Stimulated activated CD4-positive, alpha-beta T cell treated with anti-CD3 and anti-CD28 coated beads, Interleukin-1b, Interleukin-23, amount 100 ng/mL, for 24 hours (primary cell): Measurements from ENCODE around the gene SH3BGRL2.

Experiments used
- DNase-seq, 4 experiments: peaks; one replicate each; pipeline ENCODE4 v3.0.0-alpha.2; 2020; ENCODE audit warnings: low read depth in 4 of 4, low spot score in 1 of 4

SH3BGRL2 gene

DNA sequence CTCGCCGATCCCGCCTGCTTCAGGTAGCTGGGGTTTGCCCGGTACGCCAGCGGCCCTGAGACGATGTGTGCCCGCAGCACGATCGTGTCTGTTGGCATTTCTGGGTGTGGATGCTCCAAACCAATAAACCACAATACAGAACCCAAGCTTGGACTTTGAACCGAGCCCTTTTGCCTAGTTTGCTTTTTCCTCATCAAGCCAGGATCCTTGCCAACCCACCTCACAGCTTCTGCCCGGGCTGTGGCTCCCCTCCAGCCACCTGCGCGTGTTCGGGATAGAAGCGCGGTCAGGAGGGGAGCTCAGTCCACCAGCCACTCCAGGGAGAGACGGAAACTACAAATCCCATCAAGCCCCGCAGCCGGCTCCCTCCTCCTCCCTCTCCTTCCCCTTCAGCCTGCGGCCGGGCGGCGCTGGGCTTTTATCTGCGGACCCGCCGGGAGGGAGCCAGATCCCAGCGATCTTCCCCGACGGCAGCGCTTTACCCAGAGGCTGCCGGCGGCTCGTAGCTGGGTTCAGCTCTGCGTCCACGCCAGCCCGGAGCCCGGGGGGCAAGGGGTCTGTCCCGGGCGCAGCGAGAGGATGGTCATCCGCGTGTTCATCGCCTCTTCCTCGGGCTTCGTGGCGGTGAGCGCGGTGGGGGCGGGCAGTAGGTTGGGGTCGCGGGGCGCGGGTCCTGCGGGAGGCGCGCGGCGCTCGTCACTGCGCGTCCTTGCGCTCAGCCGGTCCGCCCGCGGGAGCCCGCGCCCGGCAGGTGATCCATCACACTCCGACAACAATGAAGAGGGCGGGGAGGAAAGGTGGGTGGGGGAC, at the start of gene SH3BGRL2:
Gene SH3BGRL2, plus strand, starts transcription at position 447 of the 810 bp plus-strand sequence. Its CDS starts 133 bp downstream, at position 580.
- DNase-seq = peak in 2 of 4 experiments; percentile 4 to 7

DNA sequence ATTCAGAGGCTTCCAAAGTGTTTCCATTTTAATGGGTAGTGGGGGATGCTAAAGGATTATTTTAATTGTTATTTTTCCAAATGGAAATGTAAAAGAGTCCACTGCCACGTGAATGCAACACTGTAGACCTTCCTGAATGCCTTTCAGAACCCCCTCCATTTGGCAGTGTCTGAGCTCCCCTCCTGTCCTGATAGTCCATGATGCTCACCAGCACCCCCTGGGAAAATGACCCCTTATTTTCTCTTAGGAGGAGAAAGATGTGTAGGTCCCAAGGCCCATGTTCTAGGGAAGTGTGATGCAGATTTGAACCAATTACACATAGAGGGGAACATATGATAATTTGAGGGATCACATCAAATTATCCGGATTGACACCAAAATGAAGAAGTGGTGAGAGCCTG, 46.8 kb upstream of the SH3BGRL2 start:
- no peak for DNase-seq

DNA sequence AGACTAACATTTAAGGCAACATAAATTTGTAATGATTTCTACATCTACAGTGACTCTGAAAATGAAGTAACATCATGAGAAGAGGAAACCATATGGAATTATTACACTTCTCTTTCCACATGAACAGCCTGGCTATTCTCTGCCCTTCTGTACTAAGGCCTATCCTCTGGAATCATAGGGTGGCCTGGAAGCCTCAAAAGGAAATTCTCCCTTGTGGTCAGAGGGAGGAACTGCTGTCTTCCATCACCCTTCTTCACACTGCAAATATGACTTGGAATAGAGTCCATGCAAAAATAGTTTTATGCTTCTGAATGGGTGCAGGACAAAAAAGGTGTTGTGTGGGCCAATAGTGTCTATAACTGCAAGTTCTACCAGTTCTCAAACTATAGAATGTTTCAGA, 44.6 kb upstream of the SH3BGRL2 start:
- no peak for DNase-seq

DNA sequence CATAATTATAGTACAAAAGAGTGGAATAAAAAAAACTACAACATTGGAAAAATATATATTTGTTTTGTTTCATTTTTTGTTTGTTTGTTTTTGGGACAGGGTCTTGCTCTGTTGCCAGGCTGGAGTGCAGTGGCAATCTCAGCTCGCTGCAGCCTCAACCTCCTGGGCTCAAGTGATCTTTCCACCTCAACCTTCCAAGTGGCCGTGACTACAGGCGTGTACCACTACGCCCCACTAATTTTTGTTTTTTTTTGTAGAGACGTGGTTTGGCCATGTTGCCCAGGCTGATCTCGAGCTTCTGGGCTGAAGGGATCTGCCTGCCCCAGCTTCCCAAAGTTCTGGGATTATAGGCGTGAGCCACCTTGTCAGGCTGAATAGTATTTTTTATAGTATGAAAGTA, 41.4 kb upstream of the SH3BGRL2 start:
- DNase-seq = no peak

DNA sequence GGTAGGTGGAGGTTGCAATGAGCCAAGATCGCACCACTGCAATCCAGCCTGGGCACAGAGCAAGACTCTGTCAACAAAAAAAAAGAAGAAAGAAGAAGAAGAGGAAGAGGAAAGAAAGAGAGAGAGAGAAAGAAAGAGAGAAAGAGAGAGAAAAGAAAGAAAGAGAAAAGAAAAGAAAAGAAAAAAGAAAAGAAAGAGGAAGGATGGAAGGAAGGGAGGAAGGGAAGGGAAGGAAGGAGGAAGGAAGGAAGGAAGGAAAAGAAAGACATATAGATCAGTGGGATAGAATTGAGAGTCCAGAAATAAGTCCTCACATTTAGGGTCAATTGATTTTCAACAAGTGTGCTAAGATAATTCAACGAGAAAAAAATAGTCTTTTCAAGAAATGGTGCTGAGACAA, 34.0 kb upstream of the SH3BGRL2 start:
- no peak for DNase-seq

DNA sequence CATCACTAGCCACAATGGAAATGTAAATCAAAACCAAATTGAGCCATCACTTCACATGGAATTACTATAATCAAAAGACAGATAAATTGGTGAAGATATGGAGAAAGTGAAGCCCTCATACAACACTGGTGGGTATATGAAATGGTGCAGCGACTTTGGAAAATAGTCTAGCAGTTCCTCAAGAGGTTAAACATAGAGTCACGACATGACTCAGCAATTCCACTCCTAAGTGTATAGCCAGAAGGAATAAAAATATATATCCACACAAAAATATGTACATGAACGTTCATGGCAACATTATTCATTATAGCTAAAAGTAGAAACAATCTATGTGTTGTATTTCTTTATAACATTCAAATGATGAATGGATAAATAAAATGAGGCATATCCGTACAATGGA, 33.1 kb upstream of the SH3BGRL2 start:
- DNase-seq = no peak

DNA sequence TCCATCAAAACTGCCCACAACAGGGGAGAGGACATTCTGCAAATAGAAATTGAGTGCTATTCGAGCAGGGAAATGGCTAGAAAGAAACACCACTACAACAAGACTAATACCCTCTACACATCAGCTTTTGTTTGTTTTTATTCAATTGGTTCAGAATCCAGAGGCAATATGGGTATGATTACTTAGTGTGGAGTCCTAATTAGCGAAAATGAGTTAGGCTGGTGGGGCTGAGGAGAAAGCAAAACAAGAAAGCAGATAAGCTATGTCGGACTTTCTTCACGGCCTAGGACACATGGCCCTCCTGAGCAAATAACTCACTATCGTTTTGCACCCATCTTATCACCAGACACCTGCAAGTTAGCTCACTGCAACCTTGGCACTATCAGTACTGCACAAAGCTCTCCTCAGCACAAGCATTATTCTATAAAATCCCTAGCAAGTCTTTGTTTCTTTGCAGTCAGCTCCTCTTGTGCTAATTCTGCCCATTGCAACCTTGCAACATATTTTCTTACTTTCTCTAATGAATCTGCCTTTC, 31.3 kb upstream of the SH3BGRL2 start:
- no peak for DNase-seq

DNA sequence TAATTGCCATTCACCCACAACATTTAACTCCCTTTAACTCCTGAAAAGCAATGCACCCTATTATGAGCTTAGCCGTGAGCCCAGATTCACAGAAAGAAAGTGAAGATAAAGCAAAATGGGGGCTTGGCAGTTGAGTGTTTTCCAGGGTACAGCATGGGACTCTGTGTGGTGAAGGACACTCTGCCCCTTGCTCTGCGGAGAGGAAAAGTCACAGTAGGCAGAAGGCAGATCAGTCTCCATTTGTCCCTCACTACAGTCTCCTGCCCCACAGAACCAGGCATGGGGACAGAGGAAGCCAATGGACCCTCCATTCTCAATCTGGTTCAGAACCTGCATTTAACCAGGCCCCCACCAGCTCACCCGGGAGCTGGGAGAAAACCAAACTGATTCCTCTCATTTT, 30.8 kb upstream of the SH3BGRL2 start:
- no peak for DNase-seq

DNA sequence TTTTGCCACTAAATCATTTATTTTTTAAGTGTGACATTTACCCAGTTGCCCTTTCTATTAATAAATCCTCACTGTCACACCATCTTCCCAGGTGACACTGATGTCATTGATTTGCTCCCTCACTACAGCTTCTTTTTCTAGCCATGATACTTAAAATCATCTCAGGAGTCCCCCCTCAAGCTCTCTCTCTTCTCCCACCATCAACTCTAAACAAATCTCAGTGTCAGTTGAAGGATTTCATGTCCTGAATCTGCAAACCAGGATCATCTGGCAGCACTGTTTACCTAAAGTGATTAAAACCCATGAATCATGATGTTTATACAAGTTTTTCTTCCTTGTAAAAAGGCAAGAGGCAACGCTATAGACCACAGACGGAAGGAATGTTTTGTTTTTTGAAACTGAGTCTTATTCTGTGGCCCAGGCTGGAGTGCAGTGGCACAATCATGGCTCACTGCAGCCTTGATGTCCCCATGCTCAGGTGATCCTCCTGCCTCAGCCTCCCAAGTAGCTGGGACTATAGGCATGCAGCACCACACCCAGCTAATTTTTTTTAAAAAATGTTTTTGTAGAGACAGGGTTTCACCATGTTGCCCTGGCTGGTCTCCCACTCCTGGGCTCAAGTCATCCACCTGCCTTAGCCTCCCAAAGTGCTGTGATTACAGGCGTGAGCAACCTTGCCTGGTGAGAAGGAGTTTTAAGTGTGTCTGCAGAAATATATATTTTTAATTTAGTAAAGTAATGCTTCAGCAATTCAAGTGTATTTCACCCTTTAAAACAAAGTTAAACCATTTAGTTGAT, 30.1 kb upstream of the SH3BGRL2 start:
- no peak for DNase-seq

DNA sequence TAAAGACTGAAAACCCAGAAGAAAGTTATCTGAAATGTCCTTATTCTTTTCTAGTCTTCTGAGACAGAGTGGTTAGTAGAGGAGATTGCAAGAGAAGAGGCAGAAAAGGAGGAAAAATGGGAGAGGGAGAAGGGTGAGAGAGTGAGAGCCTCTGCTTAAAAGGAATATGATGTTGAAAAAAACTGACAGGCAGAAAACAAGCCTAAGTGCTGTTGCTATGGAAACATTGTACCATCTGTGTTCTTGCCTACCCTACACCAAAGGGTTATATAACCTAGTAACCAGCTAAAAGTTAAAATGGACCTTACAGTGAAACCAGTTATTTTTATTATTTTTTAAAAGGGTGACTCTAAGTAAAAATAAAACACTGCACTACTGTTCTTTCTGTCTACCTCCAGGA, 28.3 kb upstream of the SH3BGRL2 start:
- DNase-seq = no peak

DNA sequence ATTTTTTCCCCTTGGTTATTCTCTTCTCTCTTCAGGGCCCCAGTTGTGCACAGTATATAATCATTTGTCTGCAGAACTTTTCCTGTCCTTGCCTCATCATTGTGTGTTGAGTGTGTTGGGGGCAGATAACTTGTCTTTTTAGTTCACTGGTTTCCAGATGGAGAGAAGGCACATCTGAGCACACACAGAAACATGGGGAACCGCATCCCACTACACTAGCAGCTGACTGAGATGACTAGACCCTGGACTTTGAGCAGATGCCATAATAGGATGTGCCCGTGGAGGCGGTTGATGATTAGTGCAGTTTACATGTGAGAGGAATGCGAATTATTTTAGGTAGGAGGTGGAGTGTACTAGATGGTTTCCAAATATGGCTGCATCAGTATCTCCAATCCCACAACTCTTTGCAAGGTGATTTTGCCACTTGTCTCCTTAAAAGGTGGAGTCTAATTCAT, 26.5 kb upstream of the SH3BGRL2 start:
- no peak for DNase-seq

DNA sequence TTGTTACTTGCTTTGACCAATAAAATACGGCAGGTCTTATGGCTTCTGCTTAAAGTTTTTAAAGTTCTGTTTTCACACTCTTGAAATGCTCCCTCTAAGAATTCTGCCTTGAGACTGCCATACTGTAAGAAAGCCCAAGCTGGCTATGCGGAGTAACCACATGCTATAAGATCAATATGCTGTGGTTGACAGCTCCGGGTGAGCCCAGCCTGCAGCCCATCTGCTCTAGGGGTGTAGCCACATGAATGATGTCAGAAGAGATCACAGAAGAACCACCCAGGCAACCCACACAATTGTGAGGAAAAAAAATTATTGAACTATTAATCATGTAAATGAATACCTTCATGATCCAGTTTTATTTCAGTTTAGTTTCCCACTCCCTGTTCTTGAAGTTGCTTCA, 26.1 kb upstream of the SH3BGRL2 start:
- DNase-seq = no peak

DNA sequence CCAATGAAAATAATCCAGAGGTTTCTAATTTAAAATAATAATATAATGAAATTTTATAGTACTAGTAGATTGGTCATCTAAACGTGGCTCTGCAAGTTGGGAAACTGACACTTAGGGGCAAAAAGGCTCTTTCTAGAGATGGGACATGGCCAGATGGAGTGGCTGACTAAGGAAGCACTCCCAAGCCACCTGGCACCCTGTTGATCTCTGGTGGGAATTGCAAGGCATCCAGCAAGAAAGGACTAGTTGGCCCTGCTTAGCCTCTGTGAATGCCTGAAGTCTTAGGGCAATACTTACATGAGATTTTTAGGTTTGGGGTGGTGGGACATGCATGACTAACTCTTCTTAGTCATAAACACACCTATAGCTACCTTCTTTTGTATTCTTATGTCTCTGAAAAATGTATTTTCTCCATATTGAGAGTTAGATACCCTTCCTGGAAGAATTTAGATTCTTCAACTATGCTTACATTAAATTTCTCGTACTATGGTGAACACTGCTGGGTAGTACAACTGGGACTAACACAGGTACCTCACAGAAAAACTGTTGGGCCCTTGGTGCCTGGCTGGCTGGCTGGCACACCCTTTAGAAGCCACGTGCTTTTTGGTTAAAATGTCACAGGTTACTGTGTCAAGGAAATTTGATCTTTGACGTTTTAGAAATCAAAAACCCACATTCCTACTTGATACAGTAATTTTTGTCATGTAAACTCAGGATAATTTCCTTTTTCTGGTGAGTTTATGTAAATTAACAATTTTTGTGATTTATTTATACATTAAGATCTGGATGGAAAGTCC, 25.0 kb upstream of the SH3BGRL2 start:
- DNase-seq = no peak

DNA sequence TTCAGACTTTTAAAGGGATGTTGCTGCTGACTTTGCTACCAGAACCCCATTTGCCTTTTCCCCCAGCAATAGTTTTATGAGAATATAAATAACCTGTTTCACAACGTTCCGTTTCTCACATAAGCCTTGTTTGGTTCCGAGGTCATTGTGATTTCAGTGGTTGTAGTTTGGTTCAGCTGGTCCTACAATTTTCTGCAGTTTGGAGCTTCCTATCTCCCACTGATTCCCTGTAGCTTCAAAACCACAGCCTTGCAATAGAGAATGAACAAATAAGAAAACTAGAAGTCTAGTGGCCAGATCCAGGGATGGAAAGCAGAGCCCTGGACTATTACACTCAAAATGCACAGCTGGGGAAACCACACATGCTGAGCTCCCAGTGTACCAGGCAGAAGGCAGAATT, 24.1 kb upstream of the SH3BGRL2 start:
- DNase-seq = no peak

DNA sequence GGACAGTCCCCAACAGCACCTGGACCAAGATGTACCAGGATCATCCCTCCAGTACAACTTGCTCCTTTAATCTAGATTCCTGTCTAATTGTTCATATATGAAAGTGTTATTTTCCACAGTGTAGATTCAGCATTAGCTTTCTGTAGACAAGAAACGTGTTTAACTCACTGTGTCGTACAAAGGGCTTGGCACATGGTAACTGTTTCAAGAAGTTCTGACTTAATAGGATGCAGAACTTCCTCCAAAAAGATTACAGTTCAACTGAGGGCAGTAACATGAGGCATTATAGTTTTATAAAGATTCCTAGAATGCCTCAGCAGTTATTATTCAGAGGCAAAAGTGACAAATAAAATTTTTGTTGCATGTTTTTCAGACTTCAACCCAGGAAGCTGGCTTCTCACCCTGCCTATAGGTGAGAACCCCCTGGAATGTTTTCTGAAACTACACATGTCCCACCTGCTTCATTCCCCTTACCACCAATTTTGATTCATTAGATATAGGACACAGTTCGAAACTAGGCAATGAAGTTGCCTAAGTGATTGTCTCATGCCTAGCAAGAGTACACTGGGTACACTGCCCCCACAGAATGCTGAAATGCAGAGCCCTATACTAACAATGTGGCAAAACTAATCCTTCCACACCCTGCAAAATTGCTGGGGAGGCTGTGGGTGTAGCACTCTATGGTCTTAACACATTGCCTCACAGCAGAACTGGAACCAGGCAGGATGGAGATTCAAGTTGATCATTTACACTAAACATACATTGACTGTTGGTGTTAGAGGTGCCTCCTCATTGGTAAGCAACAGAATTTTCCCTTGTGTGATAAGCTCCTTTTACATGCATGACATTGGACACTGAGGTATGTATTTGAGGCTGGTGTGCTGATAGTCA, 22.6 kb upstream of the SH3BGRL2 start:
- DNase-seq = no peak

DNA sequence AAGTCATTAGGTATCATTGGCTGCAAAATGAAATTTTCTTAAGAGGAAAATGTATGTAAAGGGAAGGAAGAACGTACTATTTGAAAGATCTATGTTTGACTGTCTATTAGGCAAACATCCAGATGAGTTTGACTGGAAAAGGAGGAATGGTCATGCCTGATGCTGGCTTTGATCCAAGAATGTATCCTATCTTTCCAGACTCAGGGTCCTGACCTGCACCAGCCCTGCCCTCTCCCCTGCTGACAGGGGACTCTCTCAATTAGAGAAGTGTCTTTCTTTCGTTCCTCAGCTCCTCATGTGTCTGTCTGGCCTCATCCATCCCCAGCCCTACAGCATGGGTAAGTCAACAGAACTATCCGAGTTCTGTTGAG, 21.9 kb upstream of the SH3BGRL2 start:
- no peak for DNase-seq

DNA sequence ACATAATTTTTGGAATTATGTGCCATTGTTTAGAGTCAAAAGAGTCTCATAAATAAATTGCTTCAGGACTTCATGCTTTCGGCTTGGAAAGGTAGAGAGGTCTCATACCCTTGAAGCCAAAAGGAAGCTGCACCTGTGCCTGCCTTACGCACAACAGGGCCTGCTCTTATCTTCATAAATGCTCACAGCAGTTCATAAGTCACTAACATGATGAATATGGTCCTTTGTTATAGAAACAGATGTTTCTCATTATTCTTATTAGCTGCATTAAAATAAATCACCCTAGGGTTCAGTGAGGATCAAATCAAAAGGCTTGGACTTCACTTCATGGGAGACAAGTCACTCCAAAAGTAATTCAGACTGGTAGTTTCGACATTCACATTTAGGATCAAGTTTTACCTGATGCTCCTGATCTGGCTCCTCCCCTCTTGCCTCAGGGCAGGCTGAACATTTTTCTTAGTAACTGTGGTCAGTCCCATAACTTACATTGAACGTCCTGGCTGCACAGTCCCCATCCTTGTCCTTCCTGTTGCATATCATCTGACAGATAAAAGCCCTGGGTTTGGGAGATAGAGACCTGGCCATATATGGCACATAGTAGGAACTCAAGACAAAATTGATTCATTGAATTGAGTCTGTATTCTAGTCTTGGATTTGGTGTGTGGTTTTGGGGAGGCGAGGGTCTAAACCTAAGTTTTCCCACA, 20.7 kb upstream of the SH3BGRL2 start:
- DNase-seq = no peak

DNA sequence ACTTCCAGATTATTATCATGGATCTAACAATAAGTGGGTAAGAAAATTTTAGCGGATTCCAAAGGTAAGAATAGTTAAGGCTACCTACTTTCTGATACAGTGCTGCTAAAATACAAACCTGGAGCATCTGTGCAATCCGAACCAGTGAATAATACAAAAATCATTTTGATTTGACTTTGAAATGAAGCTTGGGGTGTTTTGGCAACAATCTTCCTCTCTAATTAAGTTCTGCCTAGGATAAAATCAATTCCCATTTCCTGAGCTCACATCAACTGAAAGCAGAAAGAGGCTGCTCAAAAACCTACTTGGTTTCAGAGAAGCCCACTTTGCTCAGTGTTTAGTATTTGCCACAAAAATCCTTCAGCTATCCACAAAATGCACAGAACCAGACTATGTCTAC, 18.7 kb upstream of the SH3BGRL2 start:
- DNase-seq = no peak

DNA sequence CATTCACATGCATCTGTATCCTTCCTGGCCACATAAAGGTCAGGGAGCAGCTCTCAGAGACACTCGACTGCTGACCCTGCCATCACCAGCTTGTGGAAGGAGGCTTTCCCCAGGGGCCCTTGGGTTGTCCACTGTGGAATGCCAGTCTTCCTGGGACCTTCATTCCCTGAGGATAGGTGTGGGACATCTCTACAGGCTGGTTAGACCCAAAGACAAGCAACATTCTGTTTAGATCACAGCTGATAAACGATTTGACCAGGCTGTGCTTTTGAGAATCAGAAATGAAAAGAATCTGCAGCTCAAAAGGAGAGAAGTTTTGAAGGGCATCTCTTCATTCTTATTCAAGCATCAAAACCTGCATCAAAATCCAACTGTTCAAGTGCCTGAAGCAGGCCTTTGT, 18.2 kb upstream of the SH3BGRL2 start:
- DNase-seq = no peak

DNA sequence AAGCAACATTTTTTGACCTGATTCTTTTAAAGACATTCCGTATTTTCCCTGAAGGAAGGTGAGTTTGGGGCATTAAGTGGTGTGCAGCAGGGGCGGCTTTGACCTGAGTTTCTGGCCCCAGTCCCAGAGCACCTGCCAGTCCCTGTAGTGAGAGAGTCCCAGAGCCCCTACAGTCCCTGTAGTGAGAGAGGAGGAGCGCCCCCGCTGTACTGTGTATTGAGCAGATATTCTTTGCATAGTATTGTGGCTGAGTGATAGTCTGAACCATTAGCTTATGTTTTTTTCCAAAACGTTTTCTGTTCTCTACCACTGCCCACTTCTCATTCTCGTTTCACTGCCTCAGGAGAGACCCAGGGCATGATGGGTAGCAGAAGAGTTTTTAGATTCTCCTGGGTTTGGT, 17.2 kb upstream of the SH3BGRL2 start:
- DNase-seq = no peak
